GM18861 (cell line): ENCODE measurements around the gene ZNF141.
"Not testable (repeated sequence)": the region's sequence is repeated elsewhere in the genome, so short reads cannot be mapped to it uniquely, and the experiment has no call there.

ENCODE experiments used
- ATAC-seq: cut with Tn5 transposase; IDR thresholded peaks from one replicate; pipeline ENCODE4 v1.9.1; 2021; ENCODE audit not compliant: unreplicated experiment

Gene ZNF141

GRCh38 chr4:337143-337931, at the start of gene ZNF141:
ZNF141 (plus strand) TSS chr4:337814; CDS start chr4:337984, 170 bp downstream.
- ATAC-seq, result peak; percentile 93

DNA sequence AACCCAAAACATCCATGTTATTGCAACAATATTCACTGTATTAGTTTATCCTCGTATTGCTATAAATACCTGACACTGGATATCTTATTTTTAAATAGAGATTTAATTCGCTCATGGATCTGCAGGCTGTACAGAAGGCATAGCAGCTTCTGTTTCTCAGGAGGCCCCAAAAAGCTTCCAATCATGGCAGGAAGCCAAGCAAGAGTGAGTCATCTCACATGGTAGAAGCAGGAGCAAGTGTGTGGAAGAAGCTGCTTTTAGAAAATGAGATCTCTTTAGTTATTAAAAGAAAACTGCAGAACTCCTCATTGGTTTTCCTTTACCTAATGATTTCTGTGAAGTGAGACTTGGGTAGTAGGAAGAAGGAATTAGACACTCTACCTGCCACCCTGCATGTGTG, 48.7 kb upstream of the ZNF141 start:
- no peak for ATAC-seq

DNA sequence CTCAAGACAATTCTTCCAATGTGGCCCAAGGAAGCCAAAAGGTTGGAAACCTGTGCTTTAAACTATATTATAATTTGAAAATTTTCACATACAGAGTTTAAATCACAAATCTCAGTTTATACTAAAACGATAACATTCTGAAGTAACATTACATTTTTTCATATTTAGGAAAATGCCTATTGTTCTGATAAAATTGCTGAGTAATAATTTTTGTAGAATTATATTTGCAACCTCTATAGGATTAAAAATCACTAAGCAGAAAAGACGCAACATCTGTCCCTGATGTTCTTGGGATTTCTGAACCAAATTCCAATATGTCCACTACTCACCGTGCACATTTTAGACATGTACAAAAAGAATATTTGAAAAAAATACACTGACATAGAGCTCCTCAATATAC, 42.9 kb upstream of the ZNF141 start:
- no peak for ATAC-seq

GRCh38 chr4:302381-302780, 35.2 kb upstream of the ZNF141 start:
- no peak for ATAC-seq

GRCh38 chr4:304516-304915, 33.1 kb upstream of the ZNF141 start:
- ATAC-seq, result not testable (repeated sequence)

DNA sequence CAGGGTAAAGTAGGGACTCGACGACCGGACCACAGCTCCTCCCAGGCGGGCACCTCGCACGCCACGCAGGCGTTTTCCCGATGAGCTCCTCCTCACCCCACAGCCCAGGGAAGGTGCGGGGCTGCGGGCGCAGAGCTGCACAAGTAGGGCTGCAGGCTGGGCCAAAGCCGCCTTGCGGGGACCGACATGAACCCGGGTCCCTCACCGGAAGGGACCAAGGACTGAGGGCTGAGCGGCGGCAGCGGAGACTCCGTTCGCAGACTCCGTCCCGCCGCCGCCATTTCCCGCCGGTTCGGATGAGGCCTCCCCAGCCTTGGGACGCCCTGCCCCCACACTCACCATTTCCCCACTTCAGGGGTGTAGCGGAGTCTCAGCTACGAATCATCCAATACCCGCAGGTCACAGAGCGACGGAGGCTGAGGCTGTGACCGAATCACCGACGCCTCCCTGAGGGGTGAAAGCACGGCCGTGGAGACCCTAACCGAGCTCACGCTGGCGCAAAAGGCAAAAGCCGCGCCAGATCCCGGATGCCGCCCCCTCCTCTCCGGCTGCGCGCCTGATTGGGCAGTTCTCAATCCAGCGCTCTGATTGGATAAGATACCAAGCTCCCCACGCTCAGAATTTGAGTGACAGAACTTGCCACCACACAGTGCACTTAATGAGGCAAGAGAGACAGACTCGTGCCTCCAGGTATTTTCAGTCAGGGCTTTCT, 32.5 kb upstream of the ZNF141 start, which contains the start of gene ZNF732:
Gene ZNF732 (minus strand): TSS at position 506 of the 712 bp plus-strand sequence. CDS start 164 bp downstream, at position 342.
- no peak for ATAC-seq

GRCh38 chr4:306551-306961, 31.1 kb upstream of the ZNF141 start:
- ATAC-seq, result peak; percentile 80

DNA sequence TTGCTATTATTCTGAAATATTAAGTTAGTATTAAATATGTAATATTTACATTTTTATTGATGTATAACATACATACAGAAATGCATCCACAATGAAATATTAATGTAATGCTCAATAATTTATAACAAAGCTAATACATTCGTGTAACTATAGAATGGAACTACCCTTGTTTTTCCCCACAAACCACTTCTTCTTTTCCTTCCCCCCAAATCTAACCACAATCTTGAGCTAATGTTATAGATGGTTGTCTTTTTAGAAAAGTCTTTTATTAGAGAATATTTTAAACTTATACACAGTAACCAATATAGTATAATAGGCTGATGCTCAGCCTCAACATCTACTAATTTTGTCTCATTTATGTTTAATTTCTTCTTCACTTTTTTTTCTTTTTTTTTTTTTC, 27.8 kb upstream of the ZNF141 start:
- no peak for ATAC-seq

GRCh38 chr4:314296-314903, 23.2 kb upstream of the ZNF141 start:
- no peak for ATAC-seq

DNA sequence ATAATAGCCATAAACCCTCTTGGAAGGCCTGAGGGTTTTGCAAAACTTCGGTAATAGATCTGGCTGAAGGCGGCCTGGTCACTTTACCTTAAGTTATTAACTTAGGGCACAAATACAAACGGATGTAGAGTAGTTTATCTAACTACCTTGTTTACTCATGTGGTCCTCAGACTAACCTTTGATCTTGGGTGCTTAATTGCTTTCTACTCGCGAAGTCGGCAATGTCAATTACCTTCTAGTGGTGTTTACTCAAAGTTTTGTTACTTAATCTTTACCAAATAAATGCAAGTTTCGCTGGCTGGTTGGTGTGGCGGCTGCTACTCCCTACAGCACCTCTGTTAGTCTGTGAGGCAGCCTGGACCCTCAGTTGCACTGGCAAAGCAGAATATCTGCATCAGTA, 8.9 kb upstream of the ZNF141 start:
- no peak for ATAC-seq

GRCh38 chr4:335515-335914, 2.1 kb upstream of the ZNF141 start:
- ATAC-seq, result no peak

DNA sequence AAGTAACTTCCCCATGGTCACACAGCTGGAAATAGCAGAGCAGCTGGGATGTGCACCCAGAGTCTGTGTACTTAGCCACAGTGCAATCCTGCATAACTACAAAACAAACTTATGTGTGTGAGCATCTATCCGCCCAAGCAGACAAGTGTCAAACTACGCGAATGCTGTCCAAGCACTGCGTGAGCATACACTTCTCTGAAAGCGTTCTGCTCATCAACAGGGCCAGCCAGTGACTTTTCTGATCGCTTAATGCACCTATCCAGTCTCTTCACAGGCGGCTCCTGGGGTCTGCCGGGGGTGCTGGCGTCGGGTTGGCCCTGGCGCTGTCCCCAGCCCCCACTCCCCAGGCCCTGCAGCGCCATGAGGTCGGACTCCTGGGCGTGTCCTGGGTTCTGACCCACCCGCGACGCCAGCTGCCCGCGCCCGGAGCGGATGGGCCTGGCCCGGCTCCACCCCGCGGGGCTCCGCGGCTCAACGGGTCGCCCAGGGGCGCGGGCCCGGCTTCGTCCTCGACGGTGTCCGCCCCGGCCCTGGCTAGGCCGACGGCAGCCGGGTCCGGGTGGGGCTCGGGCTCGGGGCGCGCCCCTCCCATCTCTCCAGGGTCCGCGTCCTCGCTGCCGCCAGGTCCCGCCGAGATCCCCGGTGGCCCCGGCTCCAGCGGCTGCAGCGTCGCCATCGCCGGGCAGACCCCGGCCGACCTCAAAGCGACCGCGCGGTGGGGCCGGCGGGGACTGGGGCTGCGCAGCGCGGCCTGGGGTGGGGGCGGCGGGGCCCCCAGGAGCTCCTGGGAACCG, 1.3 kb upstream of the ZNF141 start:
- ATAC-seq, result no peak

DNA sequence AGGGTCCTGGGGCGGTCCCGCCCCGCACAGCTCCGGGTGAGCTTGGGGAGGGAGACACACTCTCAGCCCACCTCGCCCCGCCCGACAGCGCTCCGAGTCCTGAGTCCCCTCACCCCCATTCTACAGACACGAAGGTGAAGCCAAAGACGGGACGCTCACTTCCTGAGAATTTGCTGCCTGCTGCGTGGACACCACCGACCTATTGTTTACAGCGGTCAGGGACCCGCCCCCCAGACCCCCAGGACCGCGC, 796 bp upstream of the ZNF141 start:
- ATAC-seq, result peak; percentile 11

- ATAC-seq, result peak; percentile 19
These were observed 531 bp downstream of the ZNF141 start for GRCh38 chr4:337932-338758.

- ATAC-seq, result no peak
These were observed 1.1 kb downstream of the ZNF141 start for GRCh38 chr4:338759-339097.

- ATAC-seq, result no peak
These were observed 2.4 kb downstream of the ZNF141 start for GRCh38 chr4:340011-340410.

- no peak for ATAC-seq
These were observed 35.6 kb downstream of the ZNF141 start for GRCh38 chr4:373062-373839.

DNA sequence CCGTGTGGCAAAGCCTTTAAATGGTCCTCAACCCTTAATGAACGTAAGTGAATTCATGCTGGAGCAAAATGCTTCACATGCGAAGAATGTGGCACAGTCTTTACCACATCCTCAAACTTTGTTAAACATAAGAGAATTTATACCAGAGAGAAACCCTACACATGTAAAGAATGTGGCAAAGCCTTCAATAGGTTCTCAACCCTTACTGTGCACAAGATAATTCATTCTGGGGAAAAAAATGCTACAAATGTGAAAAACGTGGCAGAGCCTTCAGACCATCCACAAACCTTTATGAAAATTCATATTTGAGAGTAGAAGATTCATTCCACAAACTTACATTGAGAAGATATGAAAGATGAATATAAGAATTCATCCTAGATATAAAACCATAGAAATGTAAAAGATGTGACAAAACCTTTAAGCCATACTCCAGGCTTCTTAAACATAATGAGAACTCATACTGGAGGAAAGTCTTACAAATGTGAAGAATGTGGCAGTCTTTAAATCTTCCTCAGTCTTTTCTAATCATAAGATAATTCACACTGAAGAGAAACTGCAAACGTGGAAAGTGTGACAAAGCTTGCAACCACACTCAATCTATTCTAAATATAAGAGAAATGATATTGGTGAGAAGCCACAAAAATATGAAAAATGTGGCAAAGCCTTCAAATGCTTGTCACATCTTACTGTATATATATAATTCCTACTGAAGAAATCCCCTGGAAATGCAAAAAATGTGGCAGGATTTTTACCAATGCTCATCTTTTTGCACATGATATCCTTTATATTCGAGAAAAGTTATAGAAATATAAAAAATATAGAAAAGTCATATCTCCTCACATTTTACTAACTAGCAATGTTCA, 36.9 kb downstream of the ZNF141 start:
- no peak for ATAC-seq
